ENCODE measurements around the gene INPP4B. TPM values are rescaled to one million over a fixed set of nuclear protein-coding genes. Genes with fewer than 3 reads are reported as not detected.

INPP4B gene
- total RNA-seq, 2 experiments from 2014 or later, result not detected

GRCh38 chr4:142243255-142243654 is 602.8 kb downstream of the INPP4B start:
- ChIA-PET POLR2A (interaction anchor here (1.2 kb wide), 1 partner anchor 16 kb away, joined by 3 read pairs; no protein-coding TSS in a partner anchor), CTCF (ENCODE audit: unreplicated experiment) (no interaction called here)
- Histone ChIP-seq H3K9me3 (ENCODE audit: low read length) (no peaks in the 10 kb centered on the region), H3K4me3 (ENCODE audit: low read depth, low read length, poor library complexity, severe bottlenecking) (no peak overlapping the region), H3K79me2 (ENCODE audit: insufficient read depth, low read depth, low read length) (no peaks in the 10 kb centered on the region), H3K4me1 (ENCODE audit: insufficient read depth, low read length, poor library complexity, severe bottlenecking) (no peaks in the 10 kb centered on the region), H3K27ac (ENCODE audit: low read depth, low read length, poor library complexity, severe bottlenecking) (no peak overlapping the region), H2AFZ (ENCODE audit: low read length) (no peak overlapping the region), H3K9me2 (ENCODE audit: insufficient read depth, low read length) (no peaks in the 10 kb centered on the region), H3K36me3 (ENCODE audit: insufficient read depth, low read length) (no peaks in the 10 kb centered on the region), H4K20me1 (ENCODE audit: insufficient read depth, low read length) (no peaks in the 10 kb centered on the region), H3K4me2 (ENCODE audit: low read length) (no peak overlapping the region)
- intact Hi-C loops (cut with micrococcal nuclease; ENCODE audit: unreplicated experiment), result no loop called here
- no peak for TF ChIP-seq CTCF (conservative IDR thresholded peaks at IDR 0.05; ENCODE audit: low read length)
- BruUV-seq (replicated peaks), result no TSS peak
- no peak for DNase-seq (ENCODE audit: low spot score)

GRCh38 chr4:142242156-142242555 is 603.9 kb downstream of the INPP4B start:
- Histone ChIP-seq H3K4me3 (ENCODE audit: low read depth, low read length, poor library complexity, severe bottlenecking) (no peak overlapping the region), H3K36me3 (ENCODE audit: insufficient read depth, low read length) (no peaks in the 10 kb centered on the region), H4K20me1 (ENCODE audit: insufficient read depth, low read length) (no peaks in the 10 kb centered on the region), H3K9me2 (ENCODE audit: insufficient read depth, low read length) (no peaks in the 10 kb centered on the region), H3K79me2 (ENCODE audit: insufficient read depth, low read depth, low read length) (no peaks in the 10 kb centered on the region), H3K27ac (ENCODE audit: low read depth, low read length, poor library complexity, severe bottlenecking) (no peak overlapping the region), H2AFZ (ENCODE audit: low read length) (no peak overlapping the region), H3K4me1 (ENCODE audit: insufficient read depth, low read length, poor library complexity, severe bottlenecking) (no peaks in the 10 kb centered on the region), H3K4me2 (ENCODE audit: low read length) (no peak overlapping the region), H3K9me3 (ENCODE audit: low read length) (no peaks in the 10 kb centered on the region)
- ChIA-PET POLR2A (interaction anchor here (0.6 to 1.0 kb wide), 2 partner anchors 11 to 429 kb away, joined by 3 read pairs; no protein-coding TSS in a partner anchor), CTCF (ENCODE audit: unreplicated experiment) (no interaction called here)
- no TSS peak for BruUV-seq (replicated peaks)
- no peak for TF ChIP-seq EZH2phosphoT487 (IDR thresholded peaks at IDR 0.05; ENCODE audit: borderline replicate concordance, low read depth, low read length)
- TF ChIP-seq CTCF (conservative IDR thresholded peaks at IDR 0.05; ENCODE audit: low read length), result no peak
- no peak for DNase-seq (ENCODE audit: low spot score)
- intact Hi-C loops (cut with micrococcal nuclease; ENCODE audit: unreplicated experiment), result no loop called here

- H3K27ac ChIP-seq (ENCODE audit: low read depth, low read length, poor library complexity, severe bottlenecking), result no peak overlapping the region
- POLR2A ChIA-PET, result no interaction called here
- no peak overlapping the region for H3K4me3 ChIP-seq (ENCODE audit: low read depth, low read length, poor library complexity, severe bottlenecking)
- CTCF ChIA-PET (ENCODE audit: unreplicated experiment), result no interaction called here
- no peaks in the 10 kb centered on the region for H3K4me1 ChIP-seq (ENCODE audit: insufficient read depth, low read length, poor library complexity, severe bottlenecking)
- no peak for DNase-seq (ENCODE audit: low spot score)
- H3K4me2 ChIP-seq (ENCODE audit: low read length), result no peak overlapping the region
- no peaks in the 10 kb centered on the region for H3K9me2 ChIP-seq (ENCODE audit: insufficient read depth, low read length)
- TF ChIP-seq EZH2phosphoT487 (IDR thresholded peaks at IDR 0.05; ENCODE audit: borderline replicate concordance, low read depth, low read length) (no peak), CTCF (conservative IDR thresholded peaks at IDR 0.05; ENCODE audit: low read length) (no peak)
- H3K79me2 ChIP-seq (ENCODE audit: insufficient read depth, low read depth, low read length), result no peaks in the 10 kb centered on the region
- intact Hi-C loops (cut with micrococcal nuclease; ENCODE audit: unreplicated experiment), result no loop called here
- H4K20me1 ChIP-seq (ENCODE audit: insufficient read depth, low read length), result no peaks in the 10 kb centered on the region
- no peaks in the 10 kb centered on the region for H3K36me3 ChIP-seq (ENCODE audit: insufficient read depth, low read length)
- BruUV-seq (replicated peaks), result no TSS peak
- no peaks in the 10 kb centered on the region for H3K9me3 ChIP-seq (ENCODE audit: low read length)
- no peak overlapping the region for H2AFZ ChIP-seq (ENCODE audit: low read length)
Observed at GRCh38 chr4:142238589-142238988, 607.5 kb downstream of the INPP4B start.
